Measurements from ENCODE around the gene ENDOU.

Gene ENDOU

GRCh38 chr12:47742253-47742825 lies 17.0 kb upstream of the ENDOU start:
- no peak for DNase-seq

GRCh38 chr12:47741340-47741703 lies 16.0 kb upstream of the ENDOU start:
- no peak for DNase-seq

DNA sequence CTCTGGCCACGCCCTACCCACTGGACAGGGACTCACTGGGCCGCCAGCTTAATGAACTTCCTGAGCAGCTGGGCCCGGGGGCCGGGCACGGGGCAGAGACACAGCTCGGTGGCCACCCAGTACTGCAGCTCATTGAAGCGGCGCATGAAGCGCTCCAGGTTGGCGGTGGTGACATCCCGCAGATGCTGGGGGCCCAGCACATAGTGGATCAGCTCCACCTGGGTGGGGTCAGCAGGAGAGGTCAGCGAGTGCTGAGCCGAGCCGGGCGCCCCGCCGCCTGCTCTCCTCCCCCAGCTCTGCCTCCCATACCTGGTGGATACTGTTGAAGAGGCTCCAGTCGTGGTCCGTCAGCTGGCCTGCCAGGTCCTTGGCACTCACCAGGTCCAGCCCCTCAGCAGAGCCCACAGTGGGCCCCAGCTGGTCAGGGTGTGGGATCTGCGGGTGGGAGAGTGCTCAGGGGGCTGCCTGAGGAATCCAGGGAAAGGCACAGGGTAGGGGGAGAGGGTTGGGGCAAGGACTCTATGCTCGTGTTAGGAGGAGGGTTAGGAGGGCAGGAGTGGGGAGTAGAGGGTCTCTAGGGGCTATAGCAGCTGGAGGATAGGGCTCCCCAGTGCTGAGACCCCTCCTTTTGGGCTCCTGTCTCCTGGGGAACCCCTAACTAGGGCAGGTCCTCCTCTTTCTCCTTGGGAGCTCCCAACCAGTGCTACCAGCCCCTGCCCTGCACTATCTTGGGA lies 15.5 kb upstream of the ENDOU start:
- DNase-seq = peak; percentile 54

DNA sequence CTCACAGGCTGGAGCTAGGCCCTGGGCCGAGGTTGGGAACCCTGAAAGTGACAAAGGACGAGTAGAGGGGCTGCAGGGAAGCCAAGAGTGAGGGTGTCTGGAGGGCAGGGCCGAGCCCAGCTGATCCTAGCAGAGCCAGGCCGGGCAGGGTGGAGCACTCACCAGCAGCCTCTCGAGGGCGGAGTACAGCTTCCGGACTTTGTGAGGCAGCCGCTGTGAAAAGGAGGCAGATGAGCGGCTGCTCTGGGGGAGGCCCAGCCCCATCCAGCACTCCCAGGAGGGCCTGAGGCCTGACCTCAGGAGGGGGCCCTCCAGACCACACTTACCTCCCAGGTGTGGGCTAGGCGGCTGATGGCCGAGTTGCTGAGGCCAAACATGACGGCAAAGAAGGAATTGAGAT lies 14.7 kb upstream of the ENDOU start:
- DNase-seq = no peak

DNA sequence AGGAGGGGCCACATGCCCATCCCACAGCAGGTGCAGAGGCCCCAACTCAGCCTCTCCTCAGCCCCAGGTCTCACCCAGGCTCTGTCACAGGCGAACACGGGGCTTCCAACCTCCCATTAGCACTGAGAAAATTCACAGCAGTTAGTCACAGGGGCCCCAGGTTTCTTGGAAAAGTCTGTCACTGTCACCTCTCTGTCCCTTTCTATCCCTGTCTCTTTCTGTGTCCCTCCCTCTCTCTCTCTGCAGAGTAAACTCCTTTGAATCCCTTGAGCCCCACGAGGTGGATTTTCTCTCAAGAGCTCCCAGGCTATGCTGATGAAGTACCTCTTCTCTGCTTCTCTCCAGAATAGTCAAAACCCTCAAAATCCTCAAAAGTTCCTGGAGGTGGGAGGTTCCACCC lies 14.0 kb upstream of the ENDOU start:
- no peak for DNase-seq

GRCh38 chr12:47737936-47738594 lies 12.8 kb upstream of the ENDOU start:
- no peak for DNase-seq

GRCh38 chr12:47736877-47737676 lies 11.8 kb upstream of the ENDOU start:
- peak; percentile 68 for DNase-seq

- DNase-seq = no peak
Measured at GRCh38 chr12:47736216-47736615, 10.9 kb upstream of the ENDOU start.

- no peak for DNase-seq
Measured at GRCh38 chr12:47735649-47736048, 10.4 kb upstream of the ENDOU start.

DNA sequence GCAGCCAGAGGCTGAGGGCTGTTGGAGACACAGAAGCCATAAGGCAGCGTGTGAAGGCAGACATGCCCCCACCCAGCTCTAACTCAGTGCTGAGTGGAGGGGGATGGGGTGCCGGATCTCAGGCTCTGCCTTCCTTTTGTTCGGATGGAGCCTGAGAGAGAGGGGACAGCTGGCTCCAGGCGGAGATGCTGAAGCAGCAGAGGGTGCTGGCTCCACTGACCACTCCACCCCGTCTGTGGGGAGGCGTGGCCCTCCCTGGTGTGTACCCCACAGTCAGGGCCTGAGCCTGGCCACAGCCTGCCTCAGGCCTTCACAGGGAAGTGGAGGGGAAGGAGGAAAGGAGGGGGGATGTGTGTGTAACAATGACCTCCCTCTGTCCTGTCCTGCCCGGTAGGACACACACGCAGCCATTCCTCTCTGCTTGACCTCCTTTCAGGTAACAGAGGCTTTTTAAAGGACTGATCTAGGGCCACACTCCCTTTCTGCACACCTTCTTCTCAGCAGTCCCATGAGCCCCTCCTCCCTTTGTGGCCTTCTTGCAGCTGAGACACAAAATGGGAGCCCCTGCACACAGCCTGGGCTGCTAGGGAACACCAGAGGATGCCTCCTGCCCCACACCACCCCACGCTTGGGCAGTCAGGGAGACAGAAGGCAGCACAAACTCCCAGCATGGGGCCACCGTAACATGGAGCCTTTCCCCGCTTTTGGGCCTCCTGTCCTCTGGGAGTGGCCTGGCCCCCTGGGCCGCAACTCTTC lies 9.6 kb upstream of the ENDOU start:
- DNase-seq = peak; percentile 56

DNA sequence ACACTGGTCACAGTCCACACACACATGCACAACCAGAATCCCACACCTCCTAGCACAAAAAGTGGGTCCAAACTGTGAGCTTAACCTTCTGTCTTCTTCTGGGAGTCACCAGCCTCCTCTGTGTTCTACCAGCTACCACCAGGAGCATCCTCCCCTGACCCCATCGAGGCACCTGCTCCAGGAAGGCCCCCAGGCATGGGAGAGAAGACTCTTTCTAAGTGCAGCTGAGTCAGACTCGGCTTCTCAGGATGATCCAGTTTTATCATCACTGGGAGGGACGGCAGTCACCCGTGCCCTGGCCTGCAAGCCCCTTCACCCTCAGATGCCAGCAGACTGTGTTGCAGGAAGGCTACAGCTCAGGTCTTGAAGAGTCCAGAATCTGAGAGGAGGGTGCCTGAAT lies 7.9 kb upstream of the ENDOU start:
- no peak for DNase-seq

GRCh38 chr12:47732504-47732903 lies 7.2 kb upstream of the ENDOU start:
- no peak for DNase-seq

DNA sequence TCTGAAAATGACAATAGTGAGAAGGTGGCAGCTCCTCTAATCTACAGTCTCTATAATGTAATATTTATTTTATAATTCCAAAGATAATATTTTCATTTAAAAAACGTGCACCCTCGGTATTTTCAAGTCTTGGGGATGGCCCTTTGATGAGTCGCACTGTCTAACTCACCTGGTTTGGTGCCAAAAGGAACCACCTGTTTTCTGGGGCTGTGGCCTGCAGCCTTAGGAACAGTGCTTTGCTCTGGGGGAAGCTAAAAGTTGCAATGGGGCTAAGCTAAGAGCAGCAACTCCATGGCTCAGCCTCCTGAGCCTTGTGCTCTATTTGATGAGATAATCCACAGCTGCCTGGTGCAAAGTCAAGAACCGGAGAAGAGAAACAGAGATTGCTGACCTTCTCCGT lies 6.4 kb upstream of the ENDOU start:
- DNase-seq = no peak

- DNase-seq = no peak
Measured at GRCh38 chr12:47730341-47730744, 5.1 kb upstream of the ENDOU start.

DNA sequence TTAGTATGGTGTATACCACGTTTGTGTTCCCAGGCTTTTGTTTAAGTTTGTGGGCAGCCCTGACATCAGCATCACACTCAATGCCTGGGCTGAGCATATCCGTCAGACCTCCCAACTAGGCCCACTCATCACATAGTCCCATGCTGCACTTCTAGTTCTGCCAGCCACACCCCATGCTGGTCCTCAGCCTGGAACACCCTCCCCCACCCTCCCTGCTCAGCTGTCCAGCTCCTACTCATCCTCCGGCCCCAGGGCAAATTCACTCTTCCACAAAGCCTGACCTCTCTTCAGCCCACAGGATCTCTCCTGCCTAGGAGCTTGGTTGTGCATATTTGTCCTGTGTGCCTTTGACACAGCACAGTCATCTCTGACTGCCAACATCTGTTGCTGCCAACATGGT lies 3.9 kb upstream of the ENDOU start:
- DNase-seq = no peak

DNA sequence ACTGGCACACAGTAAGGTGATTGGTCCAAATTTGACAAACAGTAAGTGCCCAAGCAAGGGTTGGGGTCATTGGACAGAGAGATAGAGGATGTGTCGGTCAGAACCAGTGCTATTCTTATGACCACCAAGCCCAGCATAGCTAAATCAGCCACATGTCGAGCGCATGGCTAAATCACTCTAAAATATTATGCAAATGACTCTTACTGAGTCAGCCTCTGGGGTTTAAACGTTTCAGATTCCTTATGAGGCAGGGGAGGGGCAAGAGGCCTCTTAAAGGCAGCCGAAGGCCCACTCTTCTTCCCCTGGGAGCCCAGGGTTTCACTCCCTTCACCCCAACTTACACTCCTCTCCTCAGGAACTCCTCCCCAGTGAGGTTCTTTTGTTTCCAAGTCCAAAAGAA lies 603 bp upstream of the ENDOU start:
- no peak for DNase-seq

GRCh38 chr12:47722941-47723631 lies 2.2 kb downstream of the ENDOU start:
- no peak for DNase-seq

GRCh38 chr12:47722136-47722834 lies 3.0 kb downstream of the ENDOU start:
- no peak for DNase-seq

DNA sequence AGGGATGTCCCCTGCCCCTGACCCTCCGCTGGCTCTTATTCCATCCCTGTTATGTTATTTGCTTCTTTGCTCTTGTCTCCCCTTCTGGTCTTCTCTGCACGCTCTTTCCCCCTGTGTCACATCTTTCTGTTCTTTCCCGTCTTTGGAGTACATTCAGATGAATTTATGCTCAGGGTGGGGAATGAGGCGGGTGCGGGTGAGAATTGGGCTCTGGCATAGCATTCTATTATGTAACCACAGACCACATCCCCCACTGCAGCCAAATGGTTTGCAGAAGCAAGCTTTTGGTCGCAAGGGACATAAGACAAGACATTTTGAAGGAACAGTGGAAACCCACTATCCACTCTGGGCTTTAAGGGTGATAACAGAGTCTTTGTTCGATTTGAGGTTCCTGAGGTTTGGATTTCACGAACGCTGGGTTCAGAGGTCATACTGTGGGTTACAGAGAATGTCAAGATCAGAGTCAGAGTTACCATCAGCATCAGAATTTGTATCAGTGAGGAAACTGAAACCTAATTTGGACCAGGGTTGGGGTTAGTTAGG lies 3.8 kb downstream of the ENDOU start:
- no peak for DNase-seq

- DNase-seq = no peak
Measured at GRCh38 chr12:47718531-47718930, 6.8 kb downstream of the ENDOU start.

Measured in right kidney (tissue), 1 donor.